DMS79 treated with DMSO at 0.1 percent for 48 hours (cell line): ENCODE measurements around the gene DOCK8.
"Not testable (repeated sequence)": the region's sequence is repeated elsewhere in the genome, so short reads cannot be mapped to it uniquely, and the experiment has no call there.

Experiments used
- DNase-seq: peaks from one replicate; lab custom pipeline; 2025; lab: John Stamatoyannopoulos, UW

DOCK8 gene

GRCh38 chr9:224582-225520, 10.2 kb downstream of the DOCK8 start:
- no peak for DNase-seq

GRCh38 chr9:227860-228259, 13.2 kb downstream of the DOCK8 start:
- DNase-seq, result no peak

GRCh38 chr9:228929-229695, 14.4 kb downstream of the DOCK8 start:
- DNase-seq, result no peak

GRCh38 chr9:231625-232024, 17.0 kb downstream of the DOCK8 start:
- not testable (repeated sequence) for DNase-seq

GRCh38 chr9:233708-234107, 19.0 kb downstream of the DOCK8 start:
- DNase-seq, result not testable (repeated sequence)

- no peak for DNase-seq
Measured at GRCh38 chr9:237141-237857, 22.6 kb downstream of the DOCK8 start.

- no peak for DNase-seq
Measured at GRCh38 chr9:237858-238345, 23.2 kb downstream of the DOCK8 start.

- no peak for DNase-seq
Measured at GRCh38 chr9:242461-243080, 27.9 kb downstream of the DOCK8 start.

GRCh38 chr9:248278-248961, 33.8 kb downstream of the DOCK8 start:
- no peak for DNase-seq

GRCh38 chr9:249025-249424, 34.4 kb downstream of the DOCK8 start:
- no peak for DNase-seq

GRCh38 chr9:250039-250438, 35.4 kb downstream of the DOCK8 start:
- no peak for DNase-seq

GRCh38 chr9:250625-251024, 36.0 kb downstream of the DOCK8 start:
- DNase-seq, result no peak

- no peak for DNase-seq
Measured at GRCh38 chr9:251398-251797, 36.7 kb downstream of the DOCK8 start.

- no peak for DNase-seq
Measured at GRCh38 chr9:253539-253938, 38.9 kb downstream of the DOCK8 start.

- no peak for DNase-seq
Measured at GRCh38 chr9:254516-254915, 39.9 kb downstream of the DOCK8 start.

GRCh38 chr9:257957-258356, 43.3 kb downstream of the DOCK8 start:
- no peak for DNase-seq

- DNase-seq, result no peak
Measured at GRCh38 chr9:259405-260404, 45.0 kb downstream of the DOCK8 start.

GRCh38 chr9:264231-264630, 49.6 kb downstream of the DOCK8 start:
- DNase-seq, result no peak

GRCh38 chr9:265209-265870, 50.7 kb downstream of the DOCK8 start:
- DNase-seq, result no peak
